ENCODE results near the gene ALPG. TPM values are rescaled to one million over a fixed set of nuclear protein-coding genes. Genes with fewer than 3 reads are reported as not detected.
"Not testable (repeated sequence)": the region's sequence is repeated elsewhere in the genome, so short reads cannot be mapped to it uniquely, and the experiment has no call there.

The ALPG gene
- total RNA-seq, 2 experiments from 2014 or later, result not detected

- CTCF ChIA-PET, result no interaction called here
- Mint-ChIP-seq H3K36me3 (ENCODE audit: low read depth) (no peaks in the 10 kb centered on the region), H3K27me3 (ENCODE audit: low read depth) (peaks cover 58% of the 10 kb centered on the region), H3K4me3 (no peak overlapping the region), H3K4me1 (ENCODE audit: low read depth) (no peaks in the 10 kb centered on the region), H3K27ac (no peak overlapping the region), H3K9me3 (ENCODE audit: insufficient read depth) (no peaks in the 10 kb centered on the region)
- DNase-seq (no peak), ATAC-seq (no peak)
- POLR2A ChIA-PET, result no interaction called here
Measured at GRCh38 chr2:232387451-232388171, 19.0 kb upstream of the ALPG start.

- H3K36me3 Mint-ChIP-seq (ENCODE audit: low read depth), result no peaks in the 10 kb centered on the region
- ATAC-seq (no peak), DNase-seq (no peak)
- no peak overlapping the region for H3K27ac Mint-ChIP-seq
- H3K9me3 Mint-ChIP-seq (ENCODE audit: insufficient read depth), result no peaks in the 10 kb centered on the region
- POLR2A ChIA-PET, result no interaction called here
- H3K4me1 Mint-ChIP-seq (ENCODE audit: low read depth), result no peaks in the 10 kb centered on the region
- peaks cover 53% of the 10 kb centered on the region for H3K27me3 Mint-ChIP-seq (ENCODE audit: low read depth)
- CTCF ChIA-PET, result no interaction called here
- H3K4me3 Mint-ChIP-seq, result no peak overlapping the region
Measured at GRCh38 chr2:232388324-232388891, 18.2 kb upstream of the ALPG start.

DNA sequence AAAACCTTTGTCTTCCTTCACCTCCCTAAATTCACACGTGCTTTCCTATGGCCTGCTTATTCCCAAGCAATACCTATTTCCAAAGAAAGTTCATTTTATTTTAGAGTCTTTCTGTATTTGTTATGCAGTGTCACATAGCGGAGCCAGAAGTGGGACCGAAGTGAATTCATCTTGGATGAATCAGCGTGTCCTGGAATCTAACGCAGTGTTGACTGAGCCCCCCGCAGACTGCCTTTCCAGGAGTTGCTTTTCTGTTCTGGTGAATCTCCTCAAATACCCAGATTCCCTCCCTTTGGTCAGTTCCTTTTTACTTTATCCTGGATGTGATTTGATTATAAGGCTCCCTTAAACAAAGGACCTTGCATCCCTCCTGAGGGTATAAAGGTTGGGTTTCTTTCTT is 17.3 kb upstream of the ALPG start:
- POLR2A ChIA-PET, result no interaction called here
- H3K27ac Mint-ChIP-seq, result no peak overlapping the region
- H3K4me3 Mint-ChIP-seq, result no peak overlapping the region
- DNase-seq (no peak), ATAC-seq (no peak)
- H3K36me3 Mint-ChIP-seq (ENCODE audit: low read depth), result no peaks in the 10 kb centered on the region
- H3K27me3 Mint-ChIP-seq (ENCODE audit: low read depth), result peaks cover 43% of the 10 kb centered on the region
- CTCF ChIA-PET, result no interaction called here
- no peaks in the 10 kb centered on the region for H3K4me1 Mint-ChIP-seq (ENCODE audit: low read depth)
- no peaks in the 10 kb centered on the region for H3K9me3 Mint-ChIP-seq (ENCODE audit: insufficient read depth)

GRCh38 chr2:232390661-232391060 is 16.0 kb upstream of the ALPG start:
- ATAC-seq, result no peak
- no peaks in the 10 kb centered on the region for H3K9me3 Mint-ChIP-seq (ENCODE audit: insufficient read depth)
- CTCF ChIA-PET, result interaction anchor here (1.4 kb wide), 1 partner anchor 23 kb away, joined by 3 read pairs; no protein-coding TSS in a partner anchor

DNA sequence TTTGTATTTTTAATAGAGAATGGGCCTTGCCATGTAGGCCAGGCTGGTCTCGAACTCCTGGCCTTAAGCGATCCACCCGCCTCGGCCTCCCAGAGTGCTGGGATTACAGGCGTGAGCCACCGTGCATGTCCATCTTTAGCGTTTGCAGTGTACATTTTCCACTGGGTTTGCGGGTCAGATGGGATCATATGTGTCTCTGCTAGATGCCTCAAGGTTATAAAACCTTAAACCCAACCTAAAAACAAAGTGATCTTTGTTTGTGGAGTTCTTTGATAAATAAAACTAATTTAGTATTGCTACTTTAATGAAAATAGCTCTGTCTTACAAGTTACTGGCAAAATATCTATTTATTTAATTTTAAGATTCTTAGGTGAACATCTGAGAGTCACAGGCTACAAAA is 13.1 kb upstream of the ALPG start:
- Mint-ChIP-seq H3K27ac (no peak overlapping the region), H3K4me3 (no peak overlapping the region), H3K9me3 (ENCODE audit: insufficient read depth) (no peaks in the 10 kb centered on the region), H3K27me3 (ENCODE audit: low read depth) (peaks cover 28% of the 10 kb centered on the region), H3K36me3 (ENCODE audit: low read depth) (no peaks in the 10 kb centered on the region), H3K4me1 (ENCODE audit: low read depth) (no peaks in the 10 kb centered on the region)
- DNase-seq (no peak), ATAC-seq (no peak)
- ChIA-PET POLR2A (no interaction called here), CTCF (interaction anchor here (1.0 kb wide), 2 partner anchors 45 to 487 kb away, joined by 3 read pairs; no protein-coding TSS in a partner anchor)

More at GRCh38 chr2:232390661-232391060, 16.0 kb upstream of the ALPG start:
- Mint-ChIP-seq H3K27ac (no peak overlapping the region), H3K27me3 (ENCODE audit: low read depth) (peaks cover 35% of the 10 kb centered on the region), H3K4me3 (no peak overlapping the region), H3K4me1 (ENCODE audit: low read depth) (no peaks in the 10 kb centered on the region), H3K36me3 (ENCODE audit: low read depth) (no peaks in the 10 kb centered on the region)
- POLR2A ChIA-PET, result no interaction called here
- DNase-seq, result no peak

GRCh38 chr2:232394431-232394830 is 12.2 kb upstream of the ALPG start:
- POLR2A ChIA-PET; H3K36me3 Mint-ChIP-seq (ENCODE audit: low read depth); ATAC-seq; DNase-seq; H3K27ac Mint-ChIP-seq; H3K9me3 Mint-ChIP-seq (ENCODE audit: insufficient read depth); H3K4me3 Mint-ChIP-seq; H3K4me1 Mint-ChIP-seq (ENCODE audit: low read depth): not testable (repeated sequence)
- CTCF ChIA-PET, result interaction anchor here (1.0 kb wide), 2 partner anchors 44 to 488 kb away, joined by 3 read pairs; no protein-coding TSS in a partner anchor
- peaks cover 26% of the 10 kb centered on the region for H3K27me3 Mint-ChIP-seq (ENCODE audit: low read depth)

- Mint-ChIP-seq H3K4me3 (no peak overlapping the region), H3K27ac (no peak overlapping the region), H3K4me1 (ENCODE audit: low read depth) (no peaks in the 10 kb centered on the region), H3K9me3 (ENCODE audit: insufficient read depth) (no peaks in the 10 kb centered on the region), H3K27me3 (ENCODE audit: low read depth) (peaks cover 20% of the 10 kb centered on the region), H3K36me3 (ENCODE audit: low read depth) (no peaks in the 10 kb centered on the region)
- POLR2A ChIA-PET, result no interaction called here
- CTCF ChIA-PET, result no interaction called here
- DNase-seq (no peak), ATAC-seq (no peak)
Measured at GRCh38 chr2:232395586-232395985, 11.1 kb upstream of the ALPG start.

GRCh38 chr2:232396683-232397082 is 10.0 kb upstream of the ALPG start:
- CTCF ChIA-PET, result interaction anchor here (0.6 kb wide), 1 partner anchor 25 kb away, joined by 3 read pairs; no protein-coding TSS in a partner anchor

GRCh38 chr2:232398293-232399034 is 8.2 kb upstream of the ALPG start:
- Mint-ChIP-seq H3K4me1 (ENCODE audit: low read depth) (no peaks in the 10 kb centered on the region), H3K4me3 (no peak overlapping the region), H3K27me3 (ENCODE audit: low read depth) (peaks cover 11% of the 10 kb centered on the region), H3K36me3 (ENCODE audit: low read depth) (no peaks in the 10 kb centered on the region), H3K9me3 (ENCODE audit: insufficient read depth) (no peaks in the 10 kb centered on the region), H3K27ac (no peak overlapping the region)
- CTCF ChIA-PET, result no interaction called here
- ATAC-seq (no peak), DNase-seq (no peak)
- POLR2A ChIA-PET, result no interaction called here

More at GRCh38 chr2:232396683-232397082, 10.0 kb upstream of the ALPG start:
- no peak overlapping the region for H3K27ac Mint-ChIP-seq
- H3K9me3 Mint-ChIP-seq (ENCODE audit: insufficient read depth), result no peaks in the 10 kb centered on the region
- POLR2A ChIA-PET, result no interaction called here
- no peak overlapping the region for H3K4me3 Mint-ChIP-seq
- H3K27me3 Mint-ChIP-seq (ENCODE audit: low read depth), result peaks cover 15% of the 10 kb centered on the region
- ATAC-seq (no peak), DNase-seq (no peak)
- H3K36me3 Mint-ChIP-seq (ENCODE audit: low read depth), result no peaks in the 10 kb centered on the region
- H3K4me1 Mint-ChIP-seq (ENCODE audit: low read depth), result no peaks in the 10 kb centered on the region

DNA sequence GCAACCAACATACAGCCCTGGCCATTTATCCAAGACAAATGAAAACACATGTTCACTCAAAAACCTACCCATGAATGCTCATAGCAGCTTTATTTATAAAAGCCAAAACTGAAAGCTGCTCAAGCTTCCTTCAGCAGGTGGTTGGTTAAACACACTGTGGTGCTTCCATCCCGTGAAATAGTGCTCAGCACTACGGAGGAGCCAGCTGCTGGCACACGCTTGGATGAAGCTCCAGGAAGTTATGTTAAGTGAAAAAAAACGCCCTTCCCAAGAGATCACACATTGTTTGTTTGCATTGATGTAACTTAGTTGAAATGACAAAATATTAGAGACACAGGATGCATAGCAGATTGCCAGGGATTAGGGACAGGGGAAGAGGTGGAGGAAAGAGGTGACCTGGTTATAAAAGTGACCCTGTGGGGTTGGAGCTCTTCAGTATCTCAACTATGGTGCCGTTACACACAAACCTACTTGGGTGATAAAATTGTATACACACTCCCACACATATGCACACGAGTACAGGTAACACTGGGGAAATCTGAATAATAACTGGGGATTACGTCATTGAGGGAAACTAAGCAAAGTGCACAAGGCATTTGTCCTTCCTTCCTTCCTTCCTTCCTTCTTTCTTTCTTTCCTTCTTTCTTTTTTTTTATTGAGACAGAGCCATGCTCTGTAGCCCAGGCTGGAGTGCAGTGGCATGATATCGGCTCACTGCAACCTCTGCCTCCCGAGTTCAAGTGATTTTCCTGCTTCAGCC is 6.2 kb upstream of the ALPG start:
- H3K36me3 Mint-ChIP-seq (ENCODE audit: low read depth), result no peaks in the 10 kb centered on the region
- no peaks in the 10 kb centered on the region for H3K9me3 Mint-ChIP-seq (ENCODE audit: insufficient read depth)
- H3K27me3 Mint-ChIP-seq (ENCODE audit: low read depth), result peaks cover 12% of the 10 kb centered on the region
- ATAC-seq (no peak), DNase-seq (no peak)
- H3K4me3 Mint-ChIP-seq, result no peak overlapping the region
- ChIA-PET POLR2A (no interaction called here), CTCF (no interaction called here)
- H3K27ac Mint-ChIP-seq, result no peak overlapping the region
- H3K4me1 Mint-ChIP-seq (ENCODE audit: low read depth), result no peaks in the 10 kb centered on the region

GRCh38 chr2:232402518-232402917 is 4.1 kb upstream of the ALPG start:
- peaks cover 11% of the 10 kb centered on the region for H3K27me3 Mint-ChIP-seq (ENCODE audit: low read depth)
- H3K27ac Mint-ChIP-seq, result no peak overlapping the region
- ATAC-seq (no peak), DNase-seq (no peak)
- H3K36me3 Mint-ChIP-seq (ENCODE audit: low read depth), result no peaks in the 10 kb centered on the region
- POLR2A ChIA-PET, result no interaction called here
- CTCF ChIA-PET, result no interaction called here
- H3K4me3 Mint-ChIP-seq, result no peak overlapping the region
- H3K4me1 Mint-ChIP-seq (ENCODE audit: low read depth), result no peaks in the 10 kb centered on the region
- no peaks in the 10 kb centered on the region for H3K9me3 Mint-ChIP-seq (ENCODE audit: insufficient read depth)

All from activated CD8-positive, alpha-beta T cell treated with anti-CD3 and anti-CD28 coated beads, Interleukin-2, amount 10 ng/mL, durations not matched to agents 7 days and 5 days (primary cell).